ENCODE data around the gene RHBDD2.
A peak's percentile ranks its signal among the peaks of the same experiment; 100 is the strongest.
"Not testable (repeated sequence)": the region's sequence is repeated elsewhere in the genome, so short reads cannot be mapped to it uniquely, and the experiment has no call there.

The RHBDD2 gene

GRCh38 chr7:75878769-75879611, at the start of gene RHBDD2:
Gene RHBDD2, plus strand, starts transcription at chr7:75879034. Its CDS starts 49 bp downstream, at chr7:75879083.
- DNase-seq = peak; percentile 75

- DNase-seq = not testable (repeated sequence)
Measured at GRCh38 chr7:75829656-75830055, 49.2 kb upstream of the RHBDD2 start.

GRCh38 chr7:75830978-75831377, 47.9 kb upstream of the RHBDD2 start:
- no peak for DNase-seq

GRCh38 chr7:75833662-75834061, 45.2 kb upstream of the RHBDD2 start:
- not testable (repeated sequence) for DNase-seq

GRCh38 chr7:75835688-75836285, 43.0 kb upstream of the RHBDD2 start:
- no peak for DNase-seq

GRCh38 chr7:75836798-75837197, 42.0 kb upstream of the RHBDD2 start:
- no peak for DNase-seq

- not testable (repeated sequence) for DNase-seq
Measured at GRCh38 chr7:75838281-75838930, 40.4 kb upstream of the RHBDD2 start.

- no peak for DNase-seq
Measured at GRCh38 chr7:75840029-75840428, 38.8 kb upstream of the RHBDD2 start.

GRCh38 chr7:75842836-75843446, 35.9 kb upstream of the RHBDD2 start:
- DNase-seq = no peak

GRCh38 chr7:75843613-75844116, 35.2 kb upstream of the RHBDD2 start:
- no peak for DNase-seq

- no peak for DNase-seq
Measured at GRCh38 chr7:75844158-75844557, 34.7 kb upstream of the RHBDD2 start.

- not testable (repeated sequence) for DNase-seq
Measured at GRCh38 chr7:75845132-75845531, 33.7 kb upstream of the RHBDD2 start.

- no peak for DNase-seq
Measured at GRCh38 chr7:75847707-75848106, 31.1 kb upstream of the RHBDD2 start.

GRCh38 chr7:75849573-75849972, 29.3 kb upstream of the RHBDD2 start:
- no peak for DNase-seq

GRCh38 chr7:75850235-75850634, 28.6 kb upstream of the RHBDD2 start:
- no peak for DNase-seq

GRCh38 chr7:75854233-75854632, 24.6 kb upstream of the RHBDD2 start:
- no peak for DNase-seq

GRCh38 chr7:75854813-75855345, 24.0 kb upstream of the RHBDD2 start:
- not testable (repeated sequence) for DNase-seq

GRCh38 chr7:75856536-75856935, 22.3 kb upstream of the RHBDD2 start:
- no peak for DNase-seq

- no peak for DNase-seq
Measured at GRCh38 chr7:75858410-75858809, 20.4 kb upstream of the RHBDD2 start.

- no peak for DNase-seq
Measured at GRCh38 chr7:75861636-75862035, 17.2 kb upstream of the RHBDD2 start.

GRCh38 chr7:75864251-75864650, 14.6 kb upstream of the RHBDD2 start:
- not testable (repeated sequence) for DNase-seq

- no peak for DNase-seq
Measured at GRCh38 chr7:75866114-75866488, 12.7 kb upstream of the RHBDD2 start.

Measured in GOT3 (cell line).